HG03066 (cell line): ENCODE measurements around the gene KIF1C.
"Not testable (repeated sequence)": the region's sequence is repeated elsewhere in the genome, so short reads cannot be mapped to it uniquely, and the experiment has no call there.

Experiments used
- ATAC-seq: cut with Tn5 transposase; IDR thresholded peaks from one replicate; pipeline ENCODE4 v1.9.1; 2021; ENCODE audit warnings: low read depth; ENCODE audit not compliant: unreplicated experiment

KIF1C gene

GRCh38 chr17:4999430-5000093, 1.8 kb downstream of the KIF1C start:
- ATAC-seq, result no peak

GRCh38 chr17:5000237-5000639, 2.5 kb downstream of the KIF1C start:
- no peak for ATAC-seq

- ATAC-seq, result no peak
Observed at GRCh38 chr17:5002121-5002788, 4.5 kb downstream of the KIF1C start.

GRCh38 chr17:5003214-5003867, 5.6 kb downstream of the KIF1C start:
- no peak for ATAC-seq

GRCh38 chr17:5011928-5012327, 14.2 kb downstream of the KIF1C start:
- ATAC-seq, result no peak

GRCh38 chr17:5014357-5014756, 16.6 kb downstream of the KIF1C start:
- no peak for ATAC-seq

- no peak for ATAC-seq
Observed at GRCh38 chr17:5019475-5019956, 21.8 kb downstream of the KIF1C start.

- no peak for ATAC-seq
Observed at GRCh38 chr17:5020502-5021023, 22.8 kb downstream of the KIF1C start.

- no peak for ATAC-seq
Observed at GRCh38 chr17:5022171-5022711, 24.5 kb downstream of the KIF1C start.

GRCh38 chr17:5023588-5024147, 25.9 kb downstream of the KIF1C start:
- no peak for ATAC-seq

GRCh38 chr17:5024604-5025003, 26.9 kb downstream of the KIF1C start:
- ATAC-seq, result no peak

- no peak for ATAC-seq
Observed at GRCh38 chr17:5027299-5027698, 29.5 kb downstream of the KIF1C start.

- no peak for ATAC-seq
Observed at GRCh38 chr17:5027916-5028315, 30.2 kb downstream of the KIF1C start.

- ATAC-seq, result not testable (repeated sequence)
Observed at GRCh38 chr17:5030168-5030567, 32.4 kb downstream of the KIF1C start.

GRCh38 chr17:5031365-5032082, 33.8 kb downstream of the KIF1C start:
- no peak for ATAC-seq

- no peak for ATAC-seq
Observed at GRCh38 chr17:5032865-5033264, 35.1 kb downstream of the KIF1C start.

- ATAC-seq, result no peak
Observed at GRCh38 chr17:5033352-5034015, 35.7 kb downstream of the KIF1C start.

GRCh38 chr17:5034063-5034462, 36.3 kb downstream of the KIF1C start:
- ATAC-seq, result no peak

GRCh38 chr17:5034651-5035050, 36.9 kb downstream of the KIF1C start:
- ATAC-seq, result no peak

GRCh38 chr17:5035315-5035714, 37.6 kb downstream of the KIF1C start, which contains the start of gene SLC52A1:
SLC52A1 (minus strand) TSS chr17:5035426; CDS start chr17:5034606, 820 bp downstream.
- ATAC-seq, result no peak
